ENCODE results near the gene BAK1.

The BAK1 gene

DNA sequence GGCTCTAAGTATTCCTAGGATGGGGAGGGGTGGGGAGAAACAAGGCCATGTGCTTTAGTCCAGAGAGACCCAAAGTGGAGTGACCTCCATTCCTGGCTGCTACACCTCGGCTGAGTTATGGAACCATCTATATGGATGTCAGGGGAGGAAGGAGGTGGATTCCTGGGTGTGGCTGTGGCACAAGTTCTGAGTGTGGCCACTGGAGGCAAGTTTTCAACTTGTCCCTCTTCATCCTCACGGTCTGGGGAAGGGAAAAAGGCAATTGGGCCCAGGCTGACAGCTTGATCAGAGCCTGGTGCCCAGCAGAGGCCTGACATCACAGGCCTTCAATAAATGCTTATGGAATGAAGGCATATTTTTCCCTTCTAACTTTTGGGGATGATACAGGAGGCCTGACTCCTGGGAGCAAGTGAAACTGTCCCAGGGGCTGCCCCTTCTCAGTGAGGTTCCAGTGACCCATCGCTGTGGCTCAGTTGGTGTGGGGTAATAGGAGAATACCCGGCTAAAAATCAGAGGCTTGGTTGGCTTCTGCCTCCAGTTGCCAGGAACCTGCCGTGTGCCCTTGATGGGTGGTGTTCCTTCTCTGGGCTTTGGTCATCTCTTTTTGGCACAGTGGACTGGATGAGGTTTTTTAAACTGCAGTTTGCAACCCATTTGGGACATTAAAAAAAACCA, 39.2 kb upstream of the BAK1 start:
- Histone ChIP-seq H3K27me3 (replicated peaks; ENCODE audit: control insufficient read depth, insufficient read depth, low read length) (no peaks in the 10 kb centered on the region), H3K4me3 (replicated peaks; ENCODE audit: low read depth, low read length) (no peak overlapping the region; the same call in 1 of the 2 replicates), H3K36me3 (ENCODE audit: control insufficient read depth, insufficient read depth, low read length) (no peaks in the 10 kb centered on the region; the same call in none of the 2 replicates)
- TF ChIP-seq, protein P1, sequence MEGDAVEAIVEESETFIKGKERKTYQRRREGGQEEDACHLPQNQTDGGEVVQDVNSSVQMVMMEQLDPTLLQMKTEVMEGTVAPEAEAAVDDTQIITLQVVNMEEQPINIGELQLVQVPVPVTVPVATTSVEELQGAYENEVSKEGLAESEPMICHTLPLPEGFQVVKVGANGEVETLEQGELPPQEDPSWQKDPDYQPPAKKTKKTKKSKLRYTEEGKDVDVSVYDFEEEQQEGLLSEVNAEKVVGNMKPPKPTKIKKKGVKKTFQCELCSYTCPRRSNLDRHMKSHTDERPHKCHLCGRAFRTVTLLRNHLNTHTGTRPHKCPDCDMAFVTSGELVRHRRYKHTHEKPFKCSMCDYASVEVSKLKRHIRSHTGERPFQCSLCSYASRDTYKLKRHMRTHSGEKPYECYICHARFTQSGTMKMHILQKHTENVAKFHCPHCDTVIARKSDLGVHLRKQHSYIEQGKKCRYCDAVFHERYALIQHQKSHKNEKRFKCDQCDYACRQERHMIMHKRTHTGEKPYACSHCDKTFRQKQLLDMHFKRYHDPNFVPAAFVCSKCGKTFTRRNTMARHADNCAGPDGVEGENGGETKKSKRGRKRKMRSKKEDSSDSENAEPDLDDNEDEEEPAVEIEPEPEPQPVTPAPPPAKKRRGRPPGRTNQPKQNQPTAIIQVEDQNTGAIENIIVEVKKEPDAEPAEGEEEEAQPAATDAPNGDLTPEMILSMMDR (IDR thresholded peaks at IDR 0.05; ENCODE audit: insufficient read depth, low read length, poor library complexity, severe bottlenecking): no peak
- DNase-seq (ENCODE audit: extremely low read depth, insufficient read length): no peak

DNA sequence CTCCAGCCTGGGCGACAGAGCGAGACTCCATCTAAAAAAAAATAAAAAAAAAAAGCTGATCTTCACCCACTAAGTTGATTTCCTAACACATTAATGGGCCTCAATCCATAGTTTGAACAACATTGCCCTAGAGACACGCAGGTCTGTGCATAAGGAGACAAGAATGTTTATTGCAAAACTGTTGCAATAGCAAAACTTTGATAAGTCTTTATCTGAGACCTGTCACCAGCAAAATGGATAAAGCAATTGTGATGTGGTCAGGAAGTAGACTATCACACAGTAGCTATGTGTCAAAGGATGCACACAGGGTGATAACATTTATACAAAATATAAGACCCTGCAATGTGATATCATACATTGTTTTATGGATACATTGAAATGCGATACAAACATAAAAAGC, 36.8 kb upstream of the BAK1 start:
- TF ChIP-seq, protein P1 (IDR thresholded peaks at IDR 0.05; ENCODE audit: insufficient read depth, low read length, poor library complexity, severe bottlenecking): no peak
- H3K4me3 ChIP-seq (replicated peaks; ENCODE audit: low read depth, low read length): no peak overlapping the region
- no peaks in the 10 kb centered on the region for H3K27me3 ChIP-seq (replicated peaks; ENCODE audit: control insufficient read depth, insufficient read depth, low read length)
- DNase-seq (ENCODE audit: extremely low read depth, insufficient read length): no peak
- H3K36me3 ChIP-seq (ENCODE audit: control insufficient read depth, insufficient read depth, low read length): no peaks in the 10 kb centered on the region

DNA sequence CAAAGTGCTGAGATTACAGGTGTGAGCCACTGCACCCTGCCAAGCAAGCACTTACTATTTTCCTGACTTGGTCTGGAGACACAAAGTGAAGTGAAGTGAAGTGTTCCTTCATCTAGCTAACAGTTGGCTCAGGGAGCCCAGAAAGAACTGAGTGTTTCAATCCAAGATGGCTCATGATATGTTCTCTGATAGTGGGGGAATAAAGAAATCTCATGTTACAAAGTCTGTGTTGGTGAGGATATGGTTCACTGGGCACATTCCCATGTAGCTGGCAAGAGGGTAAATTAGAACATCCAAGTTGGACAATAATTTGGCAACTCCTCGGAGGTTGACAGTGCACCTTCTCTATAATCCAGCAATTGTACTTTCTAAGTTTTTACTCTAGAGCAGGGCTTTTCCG, 36.0 kb upstream of the BAK1 start:
- TF ChIP-seq, protein P1 (IDR thresholded peaks at IDR 0.05; ENCODE audit: insufficient read depth, low read length, poor library complexity, severe bottlenecking): no peak
- no peaks in the 10 kb centered on the region for H3K36me3 ChIP-seq (ENCODE audit: control insufficient read depth, insufficient read depth, low read length)
- no peak for DNase-seq (ENCODE audit: extremely low read depth, insufficient read length)
- H3K27me3 ChIP-seq (replicated peaks; ENCODE audit: control insufficient read depth, insufficient read depth, low read length): no peaks in the 10 kb centered on the region
- no peak overlapping the region for H3K4me3 ChIP-seq (replicated peaks; ENCODE audit: low read depth, low read length)

DNA sequence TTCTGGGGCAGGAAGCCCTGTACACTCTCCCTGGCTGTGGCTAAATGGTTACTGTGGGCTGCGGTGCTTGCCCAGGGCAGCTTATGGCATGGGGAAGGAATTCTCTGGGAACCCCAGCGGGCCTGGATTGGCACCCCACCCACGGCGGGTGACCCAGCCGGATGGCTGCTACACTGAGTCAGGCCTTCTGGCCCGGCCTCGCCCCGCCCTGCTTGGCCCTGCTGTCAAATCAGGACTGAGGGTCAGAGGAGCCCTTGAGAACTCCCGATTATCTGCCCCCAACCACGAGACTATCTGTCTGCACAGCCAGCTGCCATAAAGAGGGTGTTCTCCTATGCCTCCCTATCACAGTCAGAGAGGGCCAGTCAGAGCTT, 33.7 kb upstream of the BAK1 start:
- TF ChIP-seq, protein P1 (IDR thresholded peaks at IDR 0.05; ENCODE audit: insufficient read depth, low read length, poor library complexity, severe bottlenecking): no peak
- DNase-seq (ENCODE audit: extremely low read depth, insufficient read length): no peak

DNA sequence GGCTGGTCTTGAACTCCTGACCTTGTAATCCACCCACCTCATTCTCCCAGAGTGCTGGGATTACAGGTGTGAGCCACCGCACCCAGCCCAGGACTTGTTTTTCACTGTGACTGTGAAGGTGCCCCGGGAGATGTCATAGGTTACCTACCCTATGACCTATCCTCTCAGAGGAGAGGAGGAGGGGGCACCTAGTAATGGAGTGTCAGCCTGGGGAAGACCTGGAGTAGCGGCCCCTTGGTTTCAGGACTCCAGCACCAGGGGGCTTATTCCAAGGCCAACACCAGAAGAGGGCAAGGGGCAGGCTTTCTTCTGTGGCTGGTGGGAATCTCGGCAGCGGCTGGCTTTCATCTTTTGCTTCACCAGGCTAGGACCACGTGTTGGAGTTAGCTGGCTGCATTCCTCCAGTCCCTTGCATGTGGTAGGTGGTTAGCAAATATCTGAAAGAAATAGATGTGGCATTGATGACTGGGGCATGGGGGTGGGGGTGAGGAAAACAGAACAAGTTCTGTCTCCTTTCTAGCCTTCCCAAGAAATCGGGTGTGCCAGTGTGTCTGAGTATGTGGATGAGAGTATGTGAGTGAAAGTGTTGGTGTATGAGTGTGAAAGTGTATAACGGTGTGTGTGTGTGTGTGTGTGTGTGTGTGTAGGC, 33.2 kb upstream of the BAK1 start:
- Histone ChIP-seq H3K4me3 (replicated peaks; ENCODE audit: low read depth, low read length) (no peak overlapping the region), H3K36me3 (ENCODE audit: control insufficient read depth, insufficient read depth, low read length) (no peaks in the 10 kb centered on the region), H3K27me3 (replicated peaks; ENCODE audit: control insufficient read depth, insufficient read depth, low read length) (no peaks in the 10 kb centered on the region)
- DNase-seq (ENCODE audit: extremely low read depth, insufficient read length): no peak
- TF ChIP-seq, protein P1 (IDR thresholded peaks at IDR 0.05; ENCODE audit: insufficient read depth, low read length, poor library complexity, severe bottlenecking): no peak

More for the DNA sequence above, 33.7 kb upstream of the BAK1 start:
- no peaks in the 10 kb centered on the region for H3K27me3 ChIP-seq (replicated peaks; ENCODE audit: control insufficient read depth, insufficient read depth, low read length)
- H3K36me3 ChIP-seq (ENCODE audit: control insufficient read depth, insufficient read depth, low read length): no peaks in the 10 kb centered on the region
- no peak overlapping the region for H3K4me3 ChIP-seq (replicated peaks; ENCODE audit: low read depth, low read length)
